Measurements from ENCODE around the gene RAPGEF1.
"Not testable (repeated sequence)": the region's sequence is repeated elsewhere in the genome, so short reads cannot be mapped to it uniquely, and the experiment has no call there.

RAPGEF1 gene

DNA sequence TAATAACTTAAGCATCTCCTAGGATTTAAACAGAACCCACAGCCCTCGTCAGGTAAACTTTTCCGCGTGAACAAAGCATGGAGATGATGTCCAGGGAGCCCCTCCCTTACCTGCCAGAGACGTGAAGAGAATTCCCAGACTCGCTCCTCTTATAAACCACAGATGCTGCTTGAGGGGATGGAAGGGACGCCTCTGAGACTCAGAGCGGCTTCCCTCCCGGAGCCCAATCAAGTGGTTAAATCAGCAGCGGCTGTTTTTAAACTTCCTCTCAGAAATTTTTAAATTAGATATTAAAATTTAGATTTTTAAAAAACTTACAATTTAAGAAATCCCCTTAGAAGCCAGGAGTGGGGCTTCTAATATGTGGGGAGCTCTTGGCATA, 71.8 kb downstream of the RAPGEF1 start:
- Histone ChIP-seq H3K27ac (no peak overlapping the region), H3K9ac (ENCODE audit: insufficient read length) (no peak overlapping the region), H3K36me3 (ENCODE audit: insufficient read depth, low read length) (no peaks in the 10 kb centered on the region), H3K4me3 (no peak overlapping the region), H3K9me3 (ENCODE audit: low read depth, low read length) (no peaks in the 10 kb centered on the region)
- no peak for TF ChIP-seq FOXP2 (optimal IDR thresholded peaks at IDR 0.05; ENCODE audit: control extremely low read depth, extremely low read length, insufficient read depth)
- no peak for TF ChIP-seq EZH2 (IDR thresholded peaks at IDR 0.05)
- TF ChIP-seq POLR2AphosphoS5 (IDR thresholded peaks at IDR 0.05; ENCODE audit: borderline replicate concordance, low read depth, low read length): no peak
- no peak for DNase-seq (ENCODE audit: low read depth, low spot score)

DNA sequence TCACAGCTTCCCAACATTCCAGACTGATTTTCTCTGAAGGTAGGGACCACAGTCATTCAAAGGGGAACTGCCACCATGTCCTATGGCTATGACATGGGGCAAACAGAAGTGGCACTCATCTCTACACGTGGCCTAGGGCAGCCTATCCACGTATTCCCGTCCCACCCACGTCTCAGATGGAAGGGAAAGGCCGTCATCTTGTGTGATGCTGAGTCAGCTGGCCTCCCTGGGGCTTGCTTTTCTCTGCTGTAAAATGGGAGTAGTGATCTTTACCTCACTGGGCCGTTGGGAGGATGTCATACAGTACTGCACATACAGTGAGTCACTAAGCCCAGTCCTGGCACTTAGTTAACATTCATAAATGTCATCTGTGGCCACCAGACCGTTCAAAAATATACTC, 72.3 kb downstream of the RAPGEF1 start:
- H3K9ac ChIP-seq (ENCODE audit: insufficient read length): no peak overlapping the region
- TF ChIP-seq POLR2AphosphoS5 (IDR thresholded peaks at IDR 0.05; ENCODE audit: borderline replicate concordance, low read depth, low read length) (no peak), FOXP2 (optimal IDR thresholded peaks at IDR 0.05; ENCODE audit: control extremely low read depth, extremely low read length, insufficient read depth) (no peak), EZH2 (IDR thresholded peaks at IDR 0.05) (no peak)
- no peak for DNase-seq (ENCODE audit: low read depth, low spot score)
- no peak overlapping the region for H3K4me3 ChIP-seq
- no peak overlapping the region for H3K27ac ChIP-seq
- H3K9me3 ChIP-seq (ENCODE audit: low read depth, low read length): no peaks in the 10 kb centered on the region
- no peaks in the 10 kb centered on the region for H3K36me3 ChIP-seq (ENCODE audit: insufficient read depth, low read length)

DNA sequence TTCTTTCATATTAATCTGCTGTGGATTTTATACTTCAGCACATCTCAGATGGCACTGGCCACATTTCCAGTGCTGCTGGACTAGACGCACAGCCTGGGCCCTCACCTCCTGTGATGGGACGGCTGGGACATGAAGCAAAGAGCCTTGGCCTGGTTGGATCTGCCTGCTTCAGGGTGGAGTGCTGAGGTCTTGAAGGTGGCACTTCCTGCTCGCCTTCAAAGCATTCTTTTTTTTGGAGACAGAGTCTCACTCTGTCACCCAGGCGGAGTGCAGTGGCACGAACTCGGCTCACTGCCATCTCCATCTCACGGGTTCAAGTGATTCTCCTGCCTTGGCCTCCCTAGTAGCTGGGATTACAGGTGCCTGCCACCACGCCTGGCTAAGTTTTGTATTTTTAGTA, 73.1 kb downstream of the RAPGEF1 start:
- Histone ChIP-seq H3K27ac (no peak overlapping the region), H3K9ac (ENCODE audit: insufficient read length) (no peak overlapping the region), H3K4me3 (no peak overlapping the region), H3K9me3 (ENCODE audit: low read depth, low read length) (no peaks in the 10 kb centered on the region), H3K36me3 (ENCODE audit: insufficient read depth, low read length) (no peaks in the 10 kb centered on the region)
- DNase-seq (ENCODE audit: low read depth, low spot score): no peak
- TF ChIP-seq EZH2 (IDR thresholded peaks at IDR 0.05) (no peak), FOXP2 (optimal IDR thresholded peaks at IDR 0.05; ENCODE audit: control extremely low read depth, extremely low read length, insufficient read depth) (no peak), POLR2AphosphoS5 (IDR thresholded peaks at IDR 0.05; ENCODE audit: borderline replicate concordance, low read depth, low read length) (no peak)

DNA sequence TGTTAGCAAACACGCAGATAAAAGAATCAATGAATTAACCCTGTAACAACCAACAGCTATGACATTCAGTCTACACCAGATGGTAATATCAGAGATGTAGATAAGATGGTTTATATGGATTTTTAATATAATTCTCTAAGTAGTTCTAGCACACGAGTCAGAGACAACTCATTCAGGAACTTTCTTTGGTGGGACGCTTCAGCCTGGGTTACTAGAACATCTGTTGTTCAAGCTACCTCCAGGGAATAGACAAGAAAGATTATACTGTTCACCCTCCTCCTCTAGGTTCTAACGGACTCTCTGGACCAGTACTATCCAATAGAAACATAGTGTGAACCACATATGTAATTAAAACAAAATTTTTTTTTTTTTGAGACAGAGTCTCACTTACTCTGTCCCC, 73.8 kb downstream of the RAPGEF1 start:
- DNase-seq (ENCODE audit: low read depth, low spot score): no peak
- H3K9ac ChIP-seq (ENCODE audit: insufficient read length): no peak overlapping the region
- TF ChIP-seq EZH2 (IDR thresholded peaks at IDR 0.05) (no peak), POLR2AphosphoS5 (IDR thresholded peaks at IDR 0.05; ENCODE audit: borderline replicate concordance, low read depth, low read length) (no peak), FOXP2 (optimal IDR thresholded peaks at IDR 0.05; ENCODE audit: control extremely low read depth, extremely low read length, insufficient read depth) (no peak)

DNA sequence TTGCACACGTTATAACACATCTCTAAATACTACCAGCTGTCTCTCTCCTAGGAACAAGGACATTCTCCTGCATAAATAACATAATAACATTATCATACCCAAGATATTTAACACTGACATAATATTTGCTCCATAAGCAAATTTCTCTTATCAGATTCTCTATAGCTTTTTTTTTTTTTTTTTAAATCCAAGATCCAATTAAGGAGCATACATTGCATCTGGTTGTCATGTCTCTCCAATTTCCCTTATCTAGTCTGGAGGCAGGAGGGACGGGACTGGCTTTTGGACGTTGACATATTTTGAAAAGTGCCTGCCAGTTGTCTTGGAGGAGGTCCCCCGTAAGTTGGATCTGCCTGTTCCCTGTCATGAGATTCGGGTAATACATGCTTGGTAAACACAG, 76.6 kb downstream of the RAPGEF1 start:
- Histone ChIP-seq H3K27ac (no peak overlapping the region), H3K9ac (ENCODE audit: insufficient read length) (no peak overlapping the region), H3K36me3 (ENCODE audit: insufficient read depth, low read length) (no peaks in the 10 kb centered on the region), H3K9me3 (ENCODE audit: low read depth, low read length) (no peaks in the 10 kb centered on the region), H3K4me3 (no peak overlapping the region)
- TF ChIP-seq EZH2 (IDR thresholded peaks at IDR 0.05) (no peak), POLR2AphosphoS5 (IDR thresholded peaks at IDR 0.05; ENCODE audit: borderline replicate concordance, low read depth, low read length) (no peak), FOXP2 (optimal IDR thresholded peaks at IDR 0.05; ENCODE audit: control extremely low read depth, extremely low read length, insufficient read depth) (no peak)
- DNase-seq (ENCODE audit: low read depth, low spot score): no peak

More for the DNA sequence above, 73.8 kb downstream of the RAPGEF1 start:
- Histone ChIP-seq H3K27ac (no peak overlapping the region), H3K4me3 (no peak overlapping the region), H3K9me3 (ENCODE audit: low read depth, low read length) (no peaks in the 10 kb centered on the region), H3K36me3 (ENCODE audit: insufficient read depth, low read length) (no peaks in the 10 kb centered on the region)

DNA sequence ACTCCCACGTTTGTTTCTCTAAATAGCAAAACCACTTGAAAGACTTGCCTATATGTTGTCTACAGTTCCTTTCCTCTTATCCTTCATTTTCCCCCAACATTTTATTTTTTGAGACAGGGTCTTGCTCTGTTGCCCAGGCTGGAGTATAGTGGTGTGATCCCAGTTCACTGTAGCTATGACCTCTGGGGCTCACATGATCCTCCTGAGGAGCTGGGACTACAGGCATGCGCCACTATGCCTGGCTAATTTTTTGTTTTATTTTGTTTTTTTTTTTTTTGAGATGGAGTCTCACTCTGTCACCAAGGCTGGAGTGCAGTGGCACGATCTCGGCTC, 77.6 kb downstream of the RAPGEF1 start:
- not testable (repeated sequence) for DNase-seq (ENCODE audit: low read depth, low spot score); H3K27ac ChIP-seq; H3K9me3 ChIP-seq (ENCODE audit: low read depth, low read length); H3K36me3 ChIP-seq (ENCODE audit: insufficient read depth, low read length); H3K4me3 ChIP-seq; H3K9ac ChIP-seq (ENCODE audit: insufficient read length)

DNA sequence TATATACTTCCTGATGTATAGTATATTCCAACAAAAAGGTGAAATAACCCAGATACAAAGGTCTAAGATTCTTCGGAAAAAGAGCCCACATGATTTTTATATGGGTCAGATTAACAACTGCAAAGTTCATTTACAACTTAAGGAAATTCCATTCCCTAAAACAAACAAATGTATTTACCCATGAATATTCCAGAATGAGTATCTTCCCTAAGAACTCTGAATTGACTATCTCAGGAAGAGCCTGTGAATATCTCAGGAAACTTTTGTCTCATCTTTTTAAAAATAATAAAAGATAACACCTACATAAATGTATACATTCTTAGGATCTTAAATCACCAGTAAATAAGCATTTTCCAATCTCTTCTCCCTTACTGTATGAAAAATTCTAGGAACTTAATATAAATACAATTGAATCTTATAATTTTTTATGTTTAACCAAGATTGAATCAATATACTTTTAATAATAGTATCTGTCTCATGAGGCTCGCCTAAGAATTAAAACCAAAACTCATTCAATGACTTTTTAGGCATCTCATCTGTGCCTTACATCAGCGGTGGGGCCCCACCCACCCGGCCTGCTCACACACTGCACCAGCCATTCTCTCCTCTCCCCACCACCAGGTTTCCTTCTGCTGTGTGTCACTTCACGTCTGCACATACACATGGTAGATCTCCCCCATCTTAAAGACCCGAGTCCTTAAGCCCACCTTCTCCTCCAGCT, 78.1 kb downstream of the RAPGEF1 start:
- Histone ChIP-seq H3K36me3 (ENCODE audit: insufficient read depth, low read length) (no peaks in the 10 kb centered on the region), H3K9ac (ENCODE audit: insufficient read length) (no peak overlapping the region), H3K27ac (no peak overlapping the region), H3K9me3 (ENCODE audit: low read depth, low read length) (no peaks in the 10 kb centered on the region), H3K4me3 (no peak overlapping the region)
- TF ChIP-seq EZH2 (IDR thresholded peaks at IDR 0.05) (no peak), FOXP2 (optimal IDR thresholded peaks at IDR 0.05; ENCODE audit: control extremely low read depth, extremely low read length, insufficient read depth) (no peak), POLR2AphosphoS5 (IDR thresholded peaks at IDR 0.05; ENCODE audit: borderline replicate concordance, low read depth, low read length) (no peak)
- no peak for DNase-seq (ENCODE audit: low read depth, low spot score)

DNA sequence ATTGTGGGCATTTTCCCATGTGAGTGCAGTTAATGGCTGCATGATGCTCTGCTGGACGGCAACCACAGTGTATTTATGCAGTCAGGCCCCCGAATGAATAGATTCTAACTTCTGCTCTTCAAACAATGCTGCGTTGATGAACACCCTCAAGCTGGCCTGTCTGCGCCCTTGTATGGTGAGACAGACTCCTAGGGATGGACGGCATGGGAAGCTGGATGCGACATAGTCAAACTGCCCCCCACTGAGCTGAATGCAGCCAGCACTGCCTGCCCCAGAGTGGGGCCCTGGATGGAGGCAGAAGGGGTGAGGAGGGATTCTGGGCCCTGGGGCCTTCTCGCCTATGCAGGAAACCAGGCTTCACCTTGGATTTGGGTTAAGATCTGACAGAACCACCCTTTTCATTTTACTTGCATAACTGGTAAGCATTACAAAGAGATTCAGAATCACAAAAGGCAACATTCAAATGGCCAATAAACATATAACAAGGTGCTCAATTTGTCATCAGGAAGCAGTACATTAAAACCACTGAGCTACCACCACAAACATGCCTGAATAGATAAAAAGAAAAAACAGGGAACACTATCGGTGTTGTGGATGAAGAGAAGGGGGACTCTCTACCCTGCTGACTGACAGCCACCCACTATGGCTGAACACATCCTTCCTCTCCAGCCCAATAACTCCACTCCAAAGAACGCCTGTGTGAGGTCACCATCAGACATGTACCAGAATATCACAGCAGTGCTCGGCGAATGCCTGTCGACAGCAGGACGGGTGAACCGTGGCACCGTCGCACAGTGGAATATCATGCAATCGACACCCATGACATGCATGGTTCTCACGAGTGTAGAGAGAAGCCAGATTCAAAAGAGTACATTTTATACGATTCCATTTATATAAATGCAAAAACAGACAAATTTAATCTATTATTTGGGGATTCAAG, 79.1 kb downstream of the RAPGEF1 start:
- Histone ChIP-seq H3K36me3 (ENCODE audit: insufficient read depth, low read length) (no peaks in the 10 kb centered on the region), H3K4me3 (no peak overlapping the region), H3K9ac (ENCODE audit: insufficient read length) (no peak overlapping the region), H3K27ac (no peak overlapping the region), H3K9me3 (ENCODE audit: low read depth, low read length) (no peaks in the 10 kb centered on the region)
- no peak for DNase-seq (ENCODE audit: low read depth, low spot score)
- no peak for TF ChIP-seq EZH2 (IDR thresholded peaks at IDR 0.05)

Measured in SK-N-MC (cell line).